NOMO-1 treated with DMSO at 0.1 percent for 48 hours (cell line): ENCODE data around the gene ZNF750.
A peak's percentile ranks its signal among the peaks of the same experiment; 100 is the strongest.
"Not testable (repeated sequence)": the region's sequence is repeated elsewhere in the genome, so short reads cannot be mapped to it uniquely, and the experiment has no call there.

Source experiments
- DNase-seq: peaks from one replicate; lab custom pipeline; 2025; ENCODE audit not compliant: unreplicated experiment; lab: John Stamatoyannopoulos, UW

Gene ZNF750

DNA sequence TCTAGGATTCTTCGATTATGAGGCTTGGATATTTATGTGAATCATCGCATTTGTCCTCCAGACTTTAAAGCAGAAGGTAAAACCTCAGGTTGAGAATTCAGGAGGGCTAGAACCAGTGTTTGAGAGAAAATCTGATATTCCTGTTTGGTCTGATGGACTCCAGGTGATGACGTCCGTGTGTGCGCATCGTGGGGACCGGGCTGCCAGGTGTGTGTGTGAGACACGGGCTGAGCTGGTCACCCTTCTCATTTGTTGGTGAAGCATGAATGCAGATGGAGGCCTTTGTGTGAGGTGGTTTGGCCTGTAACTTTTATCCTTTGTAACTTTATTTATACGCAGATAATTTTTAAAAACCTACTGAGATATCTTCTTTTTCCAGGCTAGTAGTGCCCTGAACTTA lies 42.8 kb downstream of the ZNF750 start:
- DNase-seq, result no peak

DNA sequence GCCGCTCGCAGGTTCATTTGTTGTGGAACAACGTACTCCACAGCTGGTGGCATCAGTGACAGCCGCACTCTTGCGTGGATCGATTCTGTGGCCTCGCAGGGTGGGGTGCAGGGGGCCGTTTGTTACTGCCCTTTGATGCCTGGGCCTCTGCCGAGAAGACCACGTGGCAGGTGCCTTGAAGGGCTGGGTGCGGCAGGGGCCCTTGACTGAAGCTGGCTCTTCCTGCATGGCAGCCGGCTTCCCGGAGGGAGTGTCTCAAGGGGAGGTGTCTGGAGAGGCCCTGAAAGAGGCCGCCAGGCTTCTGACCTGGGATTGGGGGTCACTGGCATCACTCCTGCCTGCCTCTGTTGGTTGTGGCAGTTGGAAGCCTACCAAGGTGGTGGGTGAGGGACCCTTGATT lies 44.2 kb downstream of the ZNF750 start:
- no peak for DNase-seq

DNA sequence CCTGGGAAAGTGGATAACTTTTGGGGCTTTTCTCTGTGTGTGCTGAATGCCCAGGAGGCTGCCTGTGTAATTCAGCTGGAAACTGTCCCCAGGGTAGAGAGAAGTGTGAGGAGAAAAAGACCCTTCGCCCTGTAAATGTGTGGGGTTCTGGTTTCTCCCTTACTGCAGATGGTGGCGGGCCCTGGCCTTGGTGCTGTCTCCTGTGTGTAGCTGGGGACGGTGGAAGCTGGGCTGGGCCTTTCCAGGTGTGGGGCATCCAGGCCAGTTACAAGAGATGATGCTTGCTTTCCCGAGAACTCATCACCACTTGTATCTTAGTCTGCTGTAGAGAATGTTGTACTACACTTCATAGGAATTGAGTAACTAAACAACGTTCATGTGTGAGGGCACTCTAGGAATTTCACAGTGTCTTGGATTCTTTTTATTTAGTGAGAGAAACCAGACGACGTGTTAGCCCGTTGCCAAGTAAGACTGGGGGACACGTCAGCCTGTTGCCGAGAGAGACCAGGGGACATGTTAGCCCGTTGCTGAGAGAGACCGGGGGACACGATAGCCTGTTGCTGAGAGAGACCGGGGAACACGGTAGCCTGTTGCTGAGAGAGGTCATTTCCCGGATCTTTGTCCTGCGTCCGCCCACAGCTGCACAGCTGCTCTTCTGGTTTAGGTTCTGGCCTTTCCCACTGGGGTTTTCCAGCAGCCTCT lies 44.9 kb downstream of the ZNF750 start:
- DNase-seq, result no peak

DNA sequence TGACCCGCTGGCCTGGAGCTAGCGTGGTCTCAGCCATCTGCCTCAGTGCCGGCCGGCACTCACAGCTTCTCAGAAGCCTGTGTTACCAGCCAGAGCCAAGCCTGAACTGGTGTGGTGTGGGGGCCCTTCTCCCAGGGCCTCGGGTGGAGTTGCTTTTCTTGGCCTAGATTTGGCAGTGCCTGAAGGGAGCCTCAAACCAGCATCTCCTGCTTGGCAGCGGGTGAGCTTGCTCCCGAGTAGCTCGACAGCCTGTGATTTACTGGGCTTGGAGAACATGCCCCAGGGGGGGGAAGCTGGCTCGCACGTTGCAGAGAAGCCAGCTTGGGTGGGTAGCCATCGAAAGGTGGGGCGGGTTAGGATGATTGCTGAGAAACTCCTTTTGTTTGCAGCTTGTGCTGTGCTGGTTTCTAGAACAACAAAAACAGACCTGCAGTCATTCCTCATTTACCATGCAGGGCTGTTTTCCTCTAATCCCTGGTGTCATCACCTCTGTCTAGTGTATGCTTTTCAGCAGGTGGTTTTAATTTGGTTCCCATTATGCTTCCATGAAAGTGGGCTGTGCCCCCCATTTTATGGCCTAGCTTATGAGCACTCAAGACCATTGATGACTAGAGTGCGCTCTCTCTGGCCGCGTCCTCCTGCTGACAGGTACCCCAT lies 45.7 kb downstream of the ZNF750 start:
- DNase-seq, result no peak

- DNase-seq, result no peak
Measured at GRCh38 chr17:82791532-82791931, 48.3 kb downstream of the ZNF750 start.

DNA sequence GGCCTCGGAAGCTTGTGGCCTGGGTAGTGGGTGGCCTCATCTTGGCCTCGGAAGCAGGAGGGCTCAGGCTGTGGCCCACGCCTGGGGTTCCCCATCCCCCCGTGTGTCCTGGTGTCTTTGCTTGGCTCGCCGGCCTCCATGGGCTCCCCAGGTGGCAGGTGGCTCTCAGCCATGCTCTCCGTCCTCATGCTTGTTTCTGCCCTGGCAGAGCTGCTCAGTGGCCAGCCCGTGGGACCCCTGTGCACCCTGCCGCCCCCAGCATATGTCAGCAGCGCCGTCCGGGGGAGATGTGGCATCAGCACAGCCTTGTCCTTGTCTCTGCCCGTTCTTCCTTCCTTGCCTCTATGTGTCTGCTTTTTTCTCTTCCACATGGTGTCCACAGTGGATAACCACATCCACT lies 49.4 kb downstream of the ZNF750 start:
- no peak for DNase-seq

- no peak for DNase-seq
Measured at GRCh38 chr17:82789806-82790205, 50.0 kb downstream of the ZNF750 start.

GRCh38 chr17:82789051-82789592 lies 50.7 kb downstream of the ZNF750 start:
- DNase-seq, result no peak

GRCh38 chr17:82788206-82789001 lies 51.4 kb downstream of the ZNF750 start:
- no peak for DNase-seq

DNA sequence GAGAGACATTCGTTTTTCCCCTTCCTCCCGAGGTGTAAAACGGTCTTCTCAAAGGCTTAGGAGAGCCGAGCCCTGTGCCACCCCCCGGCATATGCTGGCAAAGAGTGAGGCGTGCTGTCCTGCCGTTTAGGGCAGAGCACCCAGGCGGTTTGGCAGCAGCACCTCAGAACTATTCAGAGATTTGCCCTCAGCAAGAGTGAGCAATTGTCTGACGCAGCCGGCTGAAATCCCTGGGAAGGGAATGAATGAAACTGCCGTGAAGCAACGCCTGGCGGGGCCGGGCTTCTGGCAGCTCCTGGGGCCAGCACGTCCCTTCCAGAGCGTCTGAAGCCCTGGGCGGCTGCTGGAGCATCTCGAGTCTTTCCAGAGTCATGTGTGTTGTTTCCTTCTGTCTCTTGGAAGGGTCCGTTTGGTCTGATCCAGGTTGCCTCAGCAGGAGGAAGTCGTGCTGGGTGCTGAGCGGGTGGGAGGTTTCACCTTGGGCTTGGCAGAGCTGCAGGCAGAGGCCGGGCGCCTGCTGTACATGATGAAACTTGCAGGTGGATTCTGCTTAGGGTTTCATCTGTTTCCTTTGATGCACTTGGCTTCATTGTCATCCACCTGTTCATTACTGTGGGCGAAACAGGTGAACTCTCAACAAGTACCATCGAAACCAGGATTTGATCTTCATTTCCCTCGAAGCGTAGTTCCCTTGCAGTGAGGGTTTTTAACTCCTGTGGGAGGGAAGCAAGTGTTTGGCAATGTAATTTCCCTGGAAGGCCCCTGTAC lies 52.6 kb downstream of the ZNF750 start:
- no peak for DNase-seq

DNA sequence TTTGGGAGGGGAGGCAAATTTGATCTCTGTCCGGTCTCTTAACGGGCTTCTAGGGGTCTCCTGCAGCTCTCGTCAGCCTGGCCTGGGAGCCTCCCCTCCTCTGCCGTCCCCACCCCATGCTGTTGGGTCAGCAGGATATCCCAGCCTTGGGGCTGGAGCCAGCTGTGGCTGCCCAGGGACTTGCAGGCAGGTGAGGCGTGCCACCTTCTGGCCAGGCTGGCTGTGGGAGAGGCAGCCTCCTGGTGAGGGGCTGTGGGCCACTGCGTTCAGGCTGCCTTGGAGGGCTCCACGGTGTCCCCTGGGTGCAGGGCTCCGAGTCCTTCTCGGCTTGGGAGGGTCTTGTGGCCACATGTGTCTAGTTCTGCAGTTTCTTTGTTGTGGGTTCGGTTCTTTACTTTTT lies 53.4 kb downstream of the ZNF750 start:
- no peak for DNase-seq

GRCh38 chr17:82785581-82785980 lies 54.2 kb downstream of the ZNF750 start:
- not testable (repeated sequence) for DNase-seq

- no peak for DNase-seq
Measured at GRCh38 chr17:82783498-82783897, 56.3 kb downstream of the ZNF750 start.

- no peak for DNase-seq
Measured at GRCh38 chr17:82782657-82783207, 57.1 kb downstream of the ZNF750 start.

DNA sequence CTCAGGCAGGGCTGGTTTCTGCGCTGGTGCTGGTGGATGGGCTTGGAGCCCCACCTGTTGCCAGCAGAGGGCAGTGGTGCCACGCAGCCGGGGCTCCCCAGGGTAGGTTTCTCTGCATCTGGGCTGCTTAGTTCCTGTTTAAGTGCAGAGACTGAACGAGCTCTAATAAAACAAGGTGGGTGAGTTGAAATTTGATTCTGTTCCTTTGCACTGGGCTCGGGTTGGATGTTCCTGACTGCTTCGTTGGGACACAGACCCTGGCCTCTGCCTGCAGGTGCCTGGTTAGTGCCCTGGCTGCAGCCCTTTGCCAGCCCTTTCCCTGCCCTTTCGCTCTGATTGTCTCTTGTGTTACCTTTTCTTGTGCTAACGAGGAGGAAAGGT lies 57.9 kb downstream of the ZNF750 start:
- DNase-seq, result peak; percentile 74

DNA sequence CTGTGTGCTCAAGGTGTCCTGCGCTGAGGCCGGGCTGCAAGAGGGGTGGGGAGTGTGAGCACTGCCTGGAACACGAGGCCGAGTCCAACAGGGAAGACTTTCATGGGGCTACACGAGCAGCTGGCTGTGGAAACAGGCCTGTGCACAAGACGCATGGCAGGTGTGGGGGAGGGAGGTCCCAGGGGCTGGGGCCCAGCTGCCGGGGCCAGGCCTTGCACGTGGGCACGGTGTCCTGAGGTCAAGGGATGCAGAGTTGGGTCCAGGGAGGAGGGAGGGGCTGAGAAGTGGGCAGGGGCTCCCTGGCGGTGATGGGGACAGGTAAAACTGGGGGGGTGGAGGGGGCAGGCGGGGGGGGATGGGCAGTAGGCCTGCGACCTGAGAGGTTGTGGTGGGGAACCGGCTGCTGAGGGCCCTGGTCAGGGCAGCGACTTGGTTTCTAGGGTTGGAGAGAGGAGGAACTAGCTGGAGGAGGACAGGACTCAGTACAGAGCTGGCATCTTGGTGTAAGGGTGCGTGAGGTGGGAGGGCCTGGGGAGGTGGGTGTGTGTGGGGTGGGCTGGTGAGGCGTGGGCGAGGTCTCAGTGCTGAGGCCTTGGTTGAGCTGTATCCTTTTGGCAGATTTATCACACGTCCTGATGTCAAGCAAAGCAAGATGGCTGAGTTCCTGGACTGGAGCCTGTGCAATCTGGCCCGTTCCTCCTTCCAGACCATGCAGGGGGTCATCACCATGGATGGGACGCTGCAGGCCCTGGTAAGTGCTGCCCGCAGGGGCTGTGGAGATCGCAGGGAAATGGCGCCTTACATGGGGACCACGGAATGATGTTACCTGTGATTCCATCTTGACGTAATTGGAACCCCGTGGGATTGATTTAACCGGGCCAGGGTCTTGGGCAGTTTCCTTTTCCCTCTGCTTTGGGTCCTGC lies 58.6 kb downstream of the ZNF750 start:
- DNase-seq, result no peak

DNA sequence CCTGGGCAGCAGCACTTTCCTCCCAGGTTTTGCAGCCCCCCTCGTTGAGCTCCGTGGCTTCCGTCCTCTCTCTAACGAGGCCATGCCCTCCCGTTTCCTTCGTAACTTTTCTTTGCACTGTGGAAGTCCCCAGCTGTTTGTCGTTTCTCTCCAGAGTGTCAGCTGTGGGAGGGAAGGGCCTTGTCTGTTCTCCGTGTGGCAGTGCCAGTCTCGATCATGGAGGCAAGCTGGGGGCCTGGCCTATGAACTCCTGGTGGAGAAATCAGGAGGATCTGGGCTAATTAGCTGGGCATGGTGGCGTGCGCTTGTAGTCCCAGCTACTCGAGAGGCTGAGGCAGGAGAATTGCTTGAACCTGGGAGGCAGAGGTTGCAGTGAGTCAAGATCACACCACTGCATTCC lies 59.6 kb downstream of the ZNF750 start:
- no peak for DNase-seq

- no peak for DNase-seq
Measured at GRCh38 chr17:82779541-82779940, 60.3 kb downstream of the ZNF750 start.
